HepG2 (cell line): ENCODE results near the gene TNS1. TPM values are rescaled to one million over a fixed set of nuclear protein-coding genes. Genes with fewer than 3 reads are reported as not detected.

ENCODE experiments used
- CC2D1A ChIP-seq: sonication (generic); formaldehyde crosslinking; IDR thresholded peaks from 2 replicates; pipeline ENCODE4 v1.8.1; 2023; ENCODE audit warnings: mild to moderate bottlenecking, missing genetic modification reagents
- DMAP1 ChIP-seq: IDR thresholded peaks from 2 replicates; pipeline ENCODE4 v1.6.1; 2016
- GZF1 ChIP-seq: sonication (generic); formaldehyde crosslinking; IDR thresholded peaks from 2 replicates; pipeline ENCODE4 v1.5.1; 2020; ENCODE audit warnings: mild to moderate bottlenecking, missing genetic modification reagents
- HNRNPL ChIP-seq: fragments of 200-400 bp; formaldehyde crosslinking; IDR thresholded peaks from 2 replicates; pipeline ENCODE4 v1.6.1; 2017; ENCODE audit warnings: mild to moderate bottlenecking, low read depth, low read length
- PREB ChIP-seq: sonication (generic); formaldehyde crosslinking; IDR thresholded peaks from 2 replicates; pipeline ENCODE4 v1.4.0; 2020; ENCODE audit warnings: missing genetic modification reagents
- RBAK ChIP-seq: sonication (generic); formaldehyde crosslinking; IDR thresholded peaks from 2 replicates; pipeline ENCODE4 v1.5.1; 2020; ENCODE audit warnings: mild to moderate bottlenecking, missing genetic modification reagents
- SP4 ChIP-seq: sonication (generic); formaldehyde crosslinking; IDR thresholded peaks from 2 replicates; pipeline ENCODE4 v1.8.1; 2023; ENCODE audit warnings: mild to moderate bottlenecking, missing genetic modification reagents
- ZBTB1 ChIP-seq: sonication (generic); formaldehyde crosslinking; IDR thresholded peaks from 2 replicates; pipeline ENCODE4 v1.4.0; 2020; ENCODE audit warnings: missing genetic modification reagents, borderline replicate concordance
- ZBTB7A ChIP-seq: sonication (generic); formaldehyde crosslinking; IDR thresholded peaks from 2 replicates; pipeline ENCODE4 v1.8.0; 2022; ENCODE audit warnings: mild to moderate bottlenecking, missing genetic modification reagents
- ZFP41 ChIP-seq: sonication (generic); formaldehyde crosslinking; IDR thresholded peaks from 2 replicates; pipeline ENCODE4 v1.4.0; 2020; ENCODE audit warnings: mild to moderate bottlenecking, missing genetic modification reagents, borderline replicate concordance
- ZNF296 ChIP-seq: sonication (generic); formaldehyde crosslinking; conservative IDR thresholded peaks from 2 replicates; pipeline ENCODE4 v1.5.0; 2020; ENCODE audit warnings: mild to moderate bottlenecking, missing genetic modification reagents
- ZNF335 ChIP-seq: sonication (generic); formaldehyde crosslinking; IDR thresholded peaks from 2 replicates; pipeline ENCODE4 v1.4.0; 2020; ENCODE audit warnings: missing genetic modification reagents
- ZNF580 ChIP-seq: IDR thresholded peaks from 2 replicates; pipeline ENCODE4 v1.6.1; 2016; ENCODE audit warnings: low read depth, borderline replicate concordance
- polyA plus RNA-seq, 8 experiments: library from polyadenylated mRNA; depleted of rRNA in 3 of 8; stranded (reverse) in 7 of 8; unstranded in 1 of 8; fragments of >200 nt; fragmentation: Illumina TruSeq in 4 of 8; extraction: Trizol in 4 of 8; gene quantifications; 2 replicates each; pipeline versions ENCODE4 v1.2.1 to v1.2.3, GENCODE V29; 2011 to 2016; ENCODE audit warnings: low read depth in 4 of 8, missing spikeins in 1 of 8, mixed read lengths in 1 of 8; ENCODE audit not compliant: insufficient read depth in 1 of 8
- total RNA-seq, 5 experiments: library from RNA; depleted of rRNA; stranded (reverse); fragments of >200 nt; fragmentation: Illumina TruSeq; extraction: Trizol; gene quantifications; 2 replicates each; pipeline ENCODE4 v1.2.3, GENCODE V29; 2016; ENCODE audit warnings: low read depth in 1 of 5
- TF ChIP-seq, protein P1 (sequence below): sonication (generic); formaldehyde crosslinking; IDR thresholded peaks from 2 replicates; pipeline ENCODE4 v1.4.0; 2020; ENCODE audit warnings: missing genetic modification reagents, mild to moderate bottlenecking, borderline replicate concordance
- TF ChIP-seq, protein P2 (sequence below): sonication (generic); formaldehyde crosslinking; IDR thresholded peaks from 2 replicates; pipeline ENCODE4 v1.5.1; 2020; ENCODE audit warnings: mild to moderate bottlenecking, moderate library complexity, missing genetic modification reagents

The TNS1 gene
- total and polyA plus RNA-seq, 2 of the 13 experiments (the other 11 are each of a cell fraction or from before 2014, with no cell fraction given), result 1.9 to 118 TPM

DNA sequence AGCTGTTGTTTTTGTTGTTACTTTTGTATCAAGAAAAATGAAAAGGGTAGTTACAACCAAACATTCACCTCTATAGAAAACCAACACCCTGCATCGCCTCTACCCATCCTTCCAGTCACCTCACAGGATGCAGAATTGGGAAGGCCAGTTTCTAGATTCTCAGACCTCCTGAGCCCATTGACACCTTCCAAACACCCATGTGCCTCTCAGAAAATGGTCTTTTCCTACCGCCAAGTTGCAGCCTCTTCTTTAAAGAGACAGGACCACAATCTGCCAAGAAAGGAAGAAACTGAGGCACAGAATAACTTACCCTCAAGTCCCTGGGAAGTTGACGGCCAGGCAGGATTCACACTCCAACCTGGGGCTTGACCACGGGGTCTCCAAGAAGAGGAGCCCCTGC lies 101.4 kb downstream of the TNS1 start (continued):
- TF ChIP-seq, protein P1, sequence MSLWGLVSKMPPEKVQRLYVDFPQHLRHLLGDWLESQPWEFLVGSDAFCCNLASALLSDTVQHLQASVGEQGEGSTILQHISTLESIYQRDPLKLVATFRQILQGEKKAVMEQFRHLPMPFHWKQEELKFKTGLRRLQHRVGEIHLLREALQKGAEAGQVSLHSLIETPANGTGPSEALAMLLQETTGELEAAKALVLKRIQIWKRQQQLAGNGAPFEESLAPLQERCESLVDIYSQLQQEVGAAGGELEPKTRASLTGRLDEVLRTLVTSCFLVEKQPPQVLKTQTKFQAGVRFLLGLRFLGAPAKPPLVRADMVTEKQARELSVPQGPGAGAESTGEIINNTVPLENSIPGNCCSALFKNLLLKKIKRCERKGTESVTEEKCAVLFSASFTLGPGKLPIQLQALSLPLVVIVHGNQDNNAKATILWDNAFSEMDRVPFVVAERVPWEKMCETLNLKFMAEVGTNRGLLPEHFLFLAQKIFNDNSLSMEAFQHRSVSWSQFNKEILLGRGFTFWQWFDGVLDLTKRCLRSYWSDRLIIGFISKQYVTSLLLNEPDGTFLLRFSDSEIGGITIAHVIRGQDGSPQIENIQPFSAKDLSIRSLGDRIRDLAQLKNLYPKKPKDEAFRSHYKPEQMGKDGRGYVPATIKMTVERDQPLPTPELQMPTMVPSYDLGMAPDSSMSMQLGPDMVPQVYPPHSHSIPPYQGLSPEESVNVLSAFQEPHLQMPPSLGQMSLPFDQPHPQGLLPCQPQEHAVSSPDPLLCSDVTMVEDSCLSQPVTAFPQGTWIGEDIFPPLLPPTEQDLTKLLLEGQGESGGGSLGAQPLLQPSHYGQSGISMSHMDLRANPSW (CRISPR knock-in tag), result 0 out of 2 replicates have a peak, but pooled peaks have one; percentile 30
- TF ChIP-seq, protein P2, sequence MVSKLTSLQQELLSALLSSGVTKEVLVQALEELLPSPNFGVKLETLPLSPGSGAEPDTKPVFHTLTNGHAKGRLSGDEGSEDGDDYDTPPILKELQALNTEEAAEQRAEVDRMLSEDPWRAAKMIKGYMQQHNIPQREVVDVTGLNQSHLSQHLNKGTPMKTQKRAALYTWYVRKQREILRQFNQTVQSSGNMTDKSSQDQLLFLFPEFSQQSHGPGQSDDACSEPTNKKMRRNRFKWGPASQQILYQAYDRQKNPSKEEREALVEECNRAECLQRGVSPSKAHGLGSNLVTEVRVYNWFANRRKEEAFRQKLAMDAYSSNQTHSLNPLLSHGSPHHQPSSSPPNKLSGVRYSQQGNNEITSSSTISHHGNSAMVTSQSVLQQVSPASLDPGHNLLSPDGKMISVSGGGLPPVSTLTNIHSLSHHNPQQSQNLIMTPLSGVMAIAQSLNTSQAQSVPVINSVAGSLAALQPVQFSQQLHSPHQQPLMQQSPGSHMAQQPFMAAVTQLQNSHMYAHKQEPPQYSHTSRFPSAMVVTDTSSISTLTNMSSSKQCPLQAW, result no peak
- TF ChIP-seq ZNF335 (no peak), ZNF580 (0 out of 2 replicates have a peak, but pooled peaks have one; percentile 25), ZFP41 (0 out of 2 replicates have a peak, but pooled peaks have one; percentile 48), RBAK (CRISPR knock-in tag) (no peak), SP4 (CRISPR knock-in tag) (0 out of 2 replicates have a peak, but pooled peaks have one; percentile 18), ZNF296 (CRISPR knock-in tag) (no peak), ZBTB7A (CRISPR knock-in tag) (0 out of 2 replicates have a peak, but pooled peaks have one; percentile 46), CC2D1A (0 out of 2 replicates have a peak, but pooled peaks have one; percentile 56), PREB (CRISPR knock-in tag) (no peak), HNRNPL (no peak), GZF1 (CRISPR knock-in tag) (no peak), ZBTB1 (CRISPR knock-in tag) (no peak), DMAP1 (CRISPR knock-in tag) (no peak)
